CD8-positive, alpha-beta memory T cell (primary cell): ENCODE results near the gene GRIA1. TPM values are rescaled to one million over a fixed set of nuclear protein-coding genes. Genes with fewer than 3 reads are reported as not detected.

Experiments
- CTCF ChIA-PET: fragments of 350-600 bp; sonication (Branson Sonifier 250); formaldehyde crosslinking; loops from one replicate; lab custom pipeline; 2021; ENCODE audit warnings: antibody characterized with exemption; lab: Charles Lee
- POLR2A ChIA-PET: fragments of 350-600 bp; sonication (Branson Sonifier 250); formaldehyde crosslinking; loops from one replicate; lab custom pipeline; 2021; ENCODE audit warnings: antibody characterized with exemption; lab: Charles Lee
- DNase-seq, 5 donors: peaks; one replicate each; pipeline versions ENCODE4 v3.0.0 to v3.0.0-alpha.2; 2020 to 2022; ENCODE audit warnings: mixed read lengths in 1 of 5
- H3K27ac ChIP-seq: one replicate; pipeline ENCODE4 v1.7.0; 2013; ENCODE audit warnings: low read depth, mild to moderate bottlenecking, low read length, moderate library complexity
- H3K27me3 ChIP-seq: 2 replicates; pipeline ENCODE4 v1.7.0; 2013; ENCODE audit warnings: low read length, mild to moderate bottlenecking; ENCODE audit not compliant: insufficient read depth, poor library complexity, severe bottlenecking
- H3K36me3 ChIP-seq: 2 replicates; pipeline ENCODE4 v1.7.0; 2013; ENCODE audit warnings: mild to moderate bottlenecking, low read length, moderate library complexity; ENCODE audit not compliant: insufficient read depth
- H3K4me1 ChIP-seq: 2 replicates; pipeline ENCODE4 v1.7.0; 2013; ENCODE audit warnings: mild to moderate bottlenecking, low read length, moderate library complexity; ENCODE audit not compliant: insufficient read depth
- H3K4me3 ChIP-seq: 2 replicates; pipeline ENCODE4 v1.7.0; 2013; ENCODE audit warnings: mild to moderate bottlenecking, low read length
- H3K9me3 ChIP-seq: 2 replicates; pipeline ENCODE4 v1.7.0; 2013; ENCODE audit warnings: mild to moderate bottlenecking, low read length
- H3K27ac Mint-ChIP-seq, 8 donors: one replicate each; pipeline ENCODE4 v1.8.0; 2020 to 2021; ENCODE audit warnings: mixed read lengths in 8 of 8, mild to moderate bottlenecking in 6 of 8, inconsistent platforms in 3 of 8, moderate library complexity in 3 of 8
- H3K27me3 Mint-ChIP-seq, 2 donors: one replicate each; pipeline ENCODE4 v1.8.0; 2020 to 2021; ENCODE audit warnings: mixed read lengths in 2 of 2, mild to moderate bottlenecking in 1 of 2, moderate library complexity in 1 of 2
- H3K36me3 Mint-ChIP-seq, 3 donors: one replicate each; pipeline ENCODE4 v1.8.0; 2020 to 2021; ENCODE audit warnings: mixed read lengths in 3 of 3, inconsistent platforms in 1 of 3, mild to moderate bottlenecking in 1 of 3
- H3K4me1 Mint-ChIP-seq, 3 donors: one replicate each; pipeline ENCODE4 v1.8.0; 2020 to 2021; ENCODE audit warnings: mixed read lengths in 3 of 3, inconsistent platforms in 1 of 3, mild to moderate bottlenecking in 1 of 3
- H3K4me3 Mint-ChIP-seq, 7 donors: one replicate each; pipeline ENCODE4 v1.8.0; 2020 to 2021; ENCODE audit warnings: mixed read lengths in 7 of 7, mild to moderate bottlenecking in 6 of 7, moderate library complexity in 4 of 7, inconsistent platforms in 2 of 7
- H3K9me3 Mint-ChIP-seq, 5 donors: one replicate each; pipeline ENCODE4 v1.8.0; 2020 to 2022; ENCODE audit warnings: mixed read lengths in 5 of 5, mild to moderate bottlenecking in 3 of 5, moderate library complexity in 2 of 5, inconsistent platforms in 1 of 5
- polyA plus RNA-seq: library from polyadenylated mRNA; unstranded; fragments of 300-500 nt; fragmentation: Illumina TruSeq; gene quantifications from one replicate; pipeline ENCODE4 v1.2.3, GENCODE V29; 2021
- total RNA-seq, 2 experiments: library from RNA; stranded (reverse); gene quantifications; one replicate each; pipeline ENCODE4 v1.2.3, GENCODE V29; 2021

GRIA1 gene
- total RNA-seq (not detected), polyA plus RNA-seq (not detected)

DNA sequence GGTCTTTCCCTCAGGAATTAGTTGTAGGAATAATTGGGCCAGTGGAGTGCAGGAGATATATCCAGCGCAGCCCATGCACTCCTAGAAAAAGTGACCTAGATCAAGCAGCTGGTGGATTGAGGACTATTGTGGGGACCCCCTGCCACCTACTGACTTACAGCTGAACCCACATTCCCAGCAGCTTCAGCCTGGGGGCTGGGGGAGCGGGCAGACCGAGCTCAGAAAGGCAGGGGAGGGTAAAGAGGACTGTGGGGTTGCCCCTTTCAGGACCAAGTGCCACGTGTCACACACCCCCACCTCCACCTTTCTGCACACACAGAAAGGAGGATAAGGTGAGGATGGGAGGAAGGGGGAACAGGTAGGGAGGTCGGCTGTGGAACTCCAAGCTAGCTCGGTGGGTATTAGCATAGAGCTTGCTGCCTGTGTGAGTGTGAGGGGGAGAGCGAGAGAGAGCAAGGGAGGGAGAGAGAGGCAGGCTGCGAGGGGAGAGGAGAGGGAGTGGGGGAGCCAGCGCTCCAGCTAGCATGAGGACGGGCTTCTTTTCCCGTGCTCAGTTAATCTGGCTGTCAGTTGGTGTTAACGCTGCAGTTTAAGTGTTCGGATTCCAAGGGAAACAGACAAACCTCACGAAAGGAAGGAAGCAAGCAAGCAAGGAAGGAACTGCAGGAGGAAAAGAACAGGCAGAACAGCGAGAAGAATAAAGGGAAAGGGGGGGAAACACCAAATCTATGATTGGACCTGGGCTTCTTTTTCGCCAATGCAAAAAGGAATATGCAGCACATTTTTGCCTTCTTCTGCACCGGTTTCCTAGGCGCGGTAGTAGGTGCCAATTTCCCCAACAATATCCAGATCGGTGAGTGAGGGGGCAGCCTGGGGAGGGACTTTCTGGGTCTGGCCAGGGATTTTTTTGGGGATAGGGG lies at the start of gene GRIA1:
TSS of gene GRIA1 (plus strand) at position 553 of the 920 bp plus-strand sequence.
- H3K36me3 Mint-ChIP-seq: no peaks in the 10 kb centered on the region
- Histone ChIP-seq H3K36me3 (no peaks in the 10 kb centered on the region), H3K9me3 (no peaks in the 10 kb centered on the region), H3K4me3 (no peak within 1 kb of the TSS), H3K27me3 (no peaks in the 10 kb centered on the region), H3K27ac (no peak within 1 kb of the TSS), H3K4me1 (no peaks in the 10 kb centered on the region)
- no peak within 1 kb of the TSS for H3K27ac Mint-ChIP-seq
- H3K4me3 Mint-ChIP-seq: no peak within 1 kb of the TSS
- H3K4me1 Mint-ChIP-seq: no peaks in the 10 kb centered on the region
- H3K9me3 Mint-ChIP-seq: peaks cover 0 to 2% (median 0%) of the 10 kb centered on the region in 5 donors
- H3K27me3 Mint-ChIP-seq: peaks cover 14 to 42% of the 10 kb centered on the region in 2 donors
- POLR2A ChIA-PET: no interaction called here
- CTCF ChIA-PET: no interaction called here
- DNase-seq: no peak

DNA sequence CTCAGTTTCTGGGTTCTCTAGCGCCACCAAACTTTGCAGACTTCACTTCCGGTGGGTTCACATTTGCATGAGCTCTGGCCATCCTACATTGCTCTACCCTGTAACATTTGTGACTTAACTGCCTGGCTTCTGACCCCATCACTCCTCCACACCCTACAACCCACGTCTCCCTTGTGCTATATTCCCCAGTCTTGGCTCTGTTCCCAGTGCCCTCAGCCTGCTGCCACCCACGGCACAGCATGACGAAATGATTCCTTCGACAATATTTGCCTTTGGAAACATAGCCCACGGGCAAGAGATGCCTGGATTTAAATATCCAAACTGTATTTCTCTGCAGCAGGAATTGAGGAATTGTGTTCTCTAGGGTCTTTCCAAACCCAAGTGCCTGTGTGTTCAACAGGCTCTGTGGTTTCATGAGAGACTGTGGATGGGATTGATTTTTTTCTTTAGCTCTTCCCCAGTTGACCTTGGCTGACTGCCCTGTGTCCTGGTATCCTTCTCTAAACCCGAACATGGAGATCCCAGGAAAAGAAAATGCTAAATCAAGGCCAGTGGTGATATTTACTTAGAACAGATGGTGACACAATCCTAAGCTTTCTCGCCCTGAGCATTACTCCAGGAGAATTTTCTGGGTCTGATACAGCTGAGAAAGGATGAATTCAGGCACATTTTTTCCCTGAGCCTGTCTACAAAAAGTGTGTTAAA lies 44.4 kb upstream of the GRIA1 start:
- Mint-ChIP-seq H3K27me3 (no peaks in the 10 kb centered on the region), H3K9me3 (no peaks in the 10 kb centered on the region), H3K36me3 (no peaks in the 10 kb centered on the region), H3K4me3 (no peak overlapping the region), H3K27ac (no peak overlapping the region), H3K4me1 (no peaks in the 10 kb centered on the region)
- Histone ChIP-seq H3K36me3 (no peaks in the 10 kb centered on the region), H3K4me3 (no peak overlapping the region), H3K27me3 (no peaks in the 10 kb centered on the region), H3K27ac (no peak overlapping the region), H3K9me3 (no peaks in the 10 kb centered on the region), H3K4me1 (no peaks in the 10 kb centered on the region)
- POLR2A ChIA-PET: no interaction called here
- CTCF ChIA-PET: no interaction called here
- no peak for DNase-seq

DNA sequence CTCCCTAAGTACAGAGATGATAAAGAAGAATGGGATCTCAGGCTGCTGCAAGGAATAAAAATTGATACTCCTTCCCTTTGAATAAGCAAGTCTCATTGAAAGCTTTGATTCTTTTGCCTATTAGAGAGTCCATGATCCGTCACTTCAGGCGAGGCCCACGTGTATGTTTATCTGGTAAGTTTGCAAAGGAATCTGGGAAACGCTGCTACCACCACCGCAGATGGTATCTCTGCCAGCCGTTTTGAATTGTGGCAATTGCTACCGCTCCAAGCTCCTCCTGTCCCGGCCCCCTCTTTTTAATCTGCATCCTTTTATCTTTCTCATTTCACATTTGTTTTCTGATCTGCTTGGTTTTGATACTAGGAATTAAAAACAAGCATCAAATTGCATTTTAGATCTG lies 42.9 kb upstream of the GRIA1 start:
- Mint-ChIP-seq H3K27me3 (no peaks in the 10 kb centered on the region), H3K9me3 (peaks cover 0 to 3% (median 0%) of the 10 kb centered on the region in 5 donors), H3K27ac (no peak overlapping the region), H3K4me3 (no peak overlapping the region), H3K36me3 (no peaks in the 10 kb centered on the region), H3K4me1 (no peaks in the 10 kb centered on the region)
- POLR2A ChIA-PET: no interaction called here
- CTCF ChIA-PET: no interaction called here
- DNase-seq: no peak
- no peaks in the 10 kb centered on the region for H3K27me3 ChIP-seq
- H3K36me3 ChIP-seq: no peaks in the 10 kb centered on the region
- H3K27ac ChIP-seq: no peak overlapping the region
- H3K9me3 ChIP-seq: no peaks in the 10 kb centered on the region
- no peaks in the 10 kb centered on the region for H3K4me1 ChIP-seq
- H3K4me3 ChIP-seq: no peak overlapping the region

DNA sequence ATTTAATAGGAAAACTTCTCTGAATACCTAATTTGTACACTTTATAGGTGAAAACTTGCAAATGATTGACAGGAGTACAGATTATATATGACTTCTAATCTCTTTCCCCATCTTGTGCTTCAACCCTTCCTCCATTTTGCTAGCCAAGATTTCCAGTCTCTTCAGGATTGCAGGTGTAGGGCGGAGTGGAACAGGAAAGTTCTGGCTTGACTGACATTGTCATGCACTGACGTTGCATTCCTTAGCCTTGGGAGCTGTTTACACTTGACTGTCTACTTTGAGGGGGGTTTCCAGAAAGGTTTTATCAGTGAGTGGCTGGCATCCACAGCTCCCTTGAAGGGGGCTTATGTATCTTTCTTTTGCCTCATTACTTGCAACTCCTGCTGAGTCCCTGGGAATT lies 34.1 kb upstream of the GRIA1 start:
- H3K9me3 Mint-ChIP-seq: peaks cover 0 to 6% (median 3%) of the 10 kb centered on the region in 5 donors
- no peak for DNase-seq
- ChIA-PET POLR2A (no interaction called here), CTCF (no interaction called here)
- Histone ChIP-seq H3K4me3 (no peak overlapping the region), H3K27ac (no peak overlapping the region), H3K27me3 (no peaks in the 10 kb centered on the region), H3K9me3 (no peaks in the 10 kb centered on the region), H3K36me3 (no peaks in the 10 kb centered on the region), H3K4me1 (no peaks in the 10 kb centered on the region)
- H3K27ac Mint-ChIP-seq: no peak overlapping the region
- no peaks in the 10 kb centered on the region for H3K36me3 Mint-ChIP-seq
- H3K4me1 Mint-ChIP-seq: no peaks in the 10 kb centered on the region
- H3K4me3 Mint-ChIP-seq: no peak overlapping the region
- no peaks in the 10 kb centered on the region for H3K27me3 Mint-ChIP-seq

DNA sequence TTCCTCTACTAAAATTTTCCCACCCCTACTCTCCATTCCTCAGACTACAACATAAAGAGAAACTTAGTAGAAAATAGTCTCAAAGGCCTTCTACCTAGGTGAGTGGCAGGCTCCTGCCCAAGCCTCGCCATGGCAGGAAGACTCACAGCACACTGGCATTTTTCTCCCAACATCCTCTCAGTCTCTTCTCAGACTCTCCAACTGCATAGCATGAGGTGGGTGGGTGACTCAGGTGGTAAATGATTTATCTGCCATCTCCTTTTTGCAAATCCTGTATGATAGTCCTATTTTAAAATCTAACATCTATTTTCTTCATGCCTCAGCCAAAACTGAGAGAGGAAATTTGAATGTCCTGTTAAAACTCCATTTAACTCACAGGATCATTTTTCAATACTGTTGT lies 33.5 kb upstream of the GRIA1 start:
- no peaks in the 10 kb centered on the region for H3K27me3 ChIP-seq
- no peak overlapping the region for H3K27ac Mint-ChIP-seq
- H3K27ac ChIP-seq: no peak overlapping the region
- no peak for DNase-seq
- H3K4me3 Mint-ChIP-seq: no peak overlapping the region
- H3K9me3 Mint-ChIP-seq: peaks cover 0 to 6% (median 2%) of the 10 kb centered on the region in 5 donors
- no peaks in the 10 kb centered on the region for H3K36me3 ChIP-seq
- no peaks in the 10 kb centered on the region for H3K36me3 Mint-ChIP-seq
- no peaks in the 10 kb centered on the region for H3K4me1 ChIP-seq
- H3K4me3 ChIP-seq: no peak overlapping the region
- no peaks in the 10 kb centered on the region for H3K4me1 Mint-ChIP-seq
- H3K9me3 ChIP-seq: no peaks in the 10 kb centered on the region
- POLR2A ChIA-PET: no interaction called here
- no peaks in the 10 kb centered on the region for H3K27me3 Mint-ChIP-seq
- CTCF ChIA-PET: no interaction called here

DNA sequence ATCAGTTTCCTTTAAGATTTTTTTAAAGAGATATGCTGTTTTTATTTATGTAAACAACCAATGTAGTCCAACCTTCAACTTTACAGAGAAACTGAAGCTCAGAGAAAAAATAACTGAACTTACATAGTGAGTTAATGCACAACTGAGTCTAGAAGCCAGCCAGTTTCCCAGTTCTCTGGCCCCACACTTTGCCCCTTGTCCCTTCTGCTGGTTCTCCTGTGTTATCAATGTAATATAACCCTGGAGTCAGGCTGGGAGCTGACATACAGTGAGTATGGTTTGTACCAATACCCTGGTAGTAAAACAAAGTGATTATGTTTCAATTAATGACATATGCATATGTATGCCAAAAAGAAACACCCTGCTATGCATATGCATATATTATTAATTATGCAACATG lies 32.2 kb upstream of the GRIA1 start:
- Histone ChIP-seq H3K9me3 (no peaks in the 10 kb centered on the region), H3K4me1 (no peaks in the 10 kb centered on the region), H3K4me3 (no peak overlapping the region), H3K36me3 (no peaks in the 10 kb centered on the region), H3K27me3 (no peaks in the 10 kb centered on the region), H3K27ac (no peak overlapping the region)
- H3K9me3 Mint-ChIP-seq: peaks cover 0 to 9% (median 0%) of the 10 kb centered on the region in 5 donors
- ChIA-PET CTCF (no interaction called here), POLR2A (no interaction called here)
- no peaks in the 10 kb centered on the region for H3K36me3 Mint-ChIP-seq
- H3K27ac Mint-ChIP-seq: no peak overlapping the region
- no peak for DNase-seq
- no peaks in the 10 kb centered on the region for H3K27me3 Mint-ChIP-seq
- H3K4me3 Mint-ChIP-seq: no peak overlapping the region
- no peaks in the 10 kb centered on the region for H3K4me1 Mint-ChIP-seq

DNA sequence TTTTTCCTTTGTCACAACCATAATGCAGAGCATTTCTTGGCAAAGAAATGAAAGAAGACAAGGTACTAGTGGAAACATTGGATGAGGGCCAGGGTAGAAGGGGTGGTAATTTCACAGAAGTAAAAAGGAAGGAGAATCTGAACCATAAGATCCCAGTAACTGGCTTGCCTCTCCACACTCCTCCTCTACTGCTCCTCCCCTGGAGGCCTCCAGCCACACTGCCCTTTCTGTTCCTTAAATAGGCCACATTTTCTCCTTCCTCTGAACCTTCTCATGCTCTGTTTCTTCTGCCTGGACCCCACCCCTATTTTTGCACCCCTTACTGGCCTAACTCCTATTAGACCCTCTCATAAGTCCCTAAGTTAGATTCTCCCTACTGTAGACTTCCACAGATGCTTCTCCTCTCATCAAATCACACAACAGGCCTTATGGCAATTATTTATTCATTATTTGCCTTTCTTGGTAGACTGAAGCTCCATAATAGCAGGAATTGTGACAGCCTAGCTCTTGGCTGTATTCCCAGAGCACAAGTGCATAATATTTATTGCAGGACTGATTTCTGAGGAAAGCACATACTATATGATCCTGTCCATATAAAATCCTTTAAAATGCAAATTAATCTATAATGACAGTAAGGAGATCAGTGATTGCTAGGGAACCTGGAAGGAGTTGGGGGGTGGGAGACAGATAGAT lies 31.3 kb upstream of the GRIA1 start:
- no peak overlapping the region for H3K27ac Mint-ChIP-seq
- H3K9me3 Mint-ChIP-seq: peaks cover 0 to 9% (median 0%) of the 10 kb centered on the region in 5 donors
- Histone ChIP-seq H3K27ac (no peak overlapping the region), H3K4me1 (no peaks in the 10 kb centered on the region), H3K36me3 (no peaks in the 10 kb centered on the region), H3K9me3 (no peaks in the 10 kb centered on the region), H3K27me3 (no peaks in the 10 kb centered on the region), H3K4me3 (no peak overlapping the region)
- H3K36me3 Mint-ChIP-seq: no peaks in the 10 kb centered on the region
- H3K4me3 Mint-ChIP-seq: no peak overlapping the region
- no peak for DNase-seq
- CTCF ChIA-PET: no interaction called here
- no peaks in the 10 kb centered on the region for H3K27me3 Mint-ChIP-seq
- no peaks in the 10 kb centered on the region for H3K4me1 Mint-ChIP-seq
- POLR2A ChIA-PET: no interaction called here

DNA sequence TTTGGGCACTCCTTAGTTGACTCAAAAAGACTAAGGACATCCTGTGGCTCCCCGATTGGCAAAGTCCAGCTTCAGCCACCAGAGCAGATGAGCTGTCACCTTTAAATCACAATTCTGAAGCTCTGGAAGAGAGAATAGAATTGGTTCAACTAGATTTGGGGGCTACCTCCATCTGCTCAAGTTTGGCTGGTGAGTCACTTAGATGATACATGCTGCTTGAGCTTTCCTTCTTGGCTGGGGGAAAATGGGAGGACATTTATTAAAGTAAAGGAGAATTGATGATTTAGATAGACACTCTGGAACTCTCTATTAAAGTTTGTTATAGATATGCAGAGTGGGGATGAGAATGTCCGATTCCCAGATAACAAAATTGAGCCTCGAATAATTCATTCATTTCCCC lies 30.0 kb upstream of the GRIA1 start:
- no peak overlapping the region for H3K4me3 Mint-ChIP-seq
- H3K4me1 Mint-ChIP-seq: no peaks in the 10 kb centered on the region
- Histone ChIP-seq H3K4me1 (no peaks in the 10 kb centered on the region), H3K4me3 (no peak overlapping the region), H3K27me3 (no peaks in the 10 kb centered on the region), H3K36me3 (no peaks in the 10 kb centered on the region), H3K9me3 (no peaks in the 10 kb centered on the region), H3K27ac (no peak overlapping the region)
- ChIA-PET POLR2A (no interaction called here), CTCF (no interaction called here)
- DNase-seq: no peak
- no peak overlapping the region for H3K27ac Mint-ChIP-seq
- H3K36me3 Mint-ChIP-seq: no peaks in the 10 kb centered on the region
- no peaks in the 10 kb centered on the region for H3K27me3 Mint-ChIP-seq
- H3K9me3 Mint-ChIP-seq: peaks cover 0 to 9% (median 0%) of the 10 kb centered on the region in 5 donors
